Right lobe of liver (tissue), 6 donors: ENCODE measurements around the gene CPE. TPM values are rescaled to one million over a fixed set of nuclear protein-coding genes. Genes with fewer than 3 reads are reported as not detected.
"Not testable (repeated sequence)": the region's sequence is repeated elsewhere in the genome, so short reads cannot be mapped to it uniquely, and the experiment has no call there.

Experiments
- ATAC-seq, 4 donors: fragments of 200-7000 bp; cut with Tn5 transposase; one replicate each; pipeline ENCODE4 v1.9.1; 2020; ENCODE audit warnings: mild to moderate bottlenecking in 4 of 4, moderate library complexity in 4 of 4
- DNase-seq, 3 donors: peaks; one replicate each; pipeline ENCODE4 v3.0.0-alpha.2; 2020
- H3K27ac ChIP-seq, 3 donors: fragments of 200-600 bp; one replicate each; pipeline ENCODE4 v1.8.0; 2022
- H3K27me3 ChIP-seq, 2 donors: fragments of 200-600 bp; one replicate each; pipeline ENCODE4 v1.8.0; 2022
- H3K36me3 ChIP-seq, 4 donors: fragments of 200-600 bp; sonication (generic) in 1 of 4; one replicate each; pipeline versions ENCODE4 v1.5.1 to v1.8.0; 2017 to 2022; ENCODE audit warnings: control low read depth in 1 of 4
- H3K4me1 ChIP-seq, 4 donors: fragments of 200-600 bp; sonication (generic) in 1 of 4; one replicate each; pipeline versions ENCODE4 v1.5.1 to v1.8.0; 2017 to 2022; ENCODE audit warnings: control low read depth in 1 of 4
- H3K4me3 ChIP-seq, 3 donors: fragments of 200-600 bp; one replicate each; pipeline ENCODE4 v1.8.0; 2022
- H3K9me3 ChIP-seq, 4 donors: fragments of 200-600 bp; sonication (generic) in 1 of 4; one replicate each; pipeline versions ENCODE4 v1.5.1 to v1.8.0; 2017 to 2022; ENCODE audit warnings: control low read depth in 1 of 4
- CTCF ChIP-seq, 4 donors: fragments of 200-600 bp in 3 of 4; fragments of 450-650 bp in 1 of 4; IDR thresholded peaks; one replicate each; pipeline versions ENCODE4 v1.5.1 to v1.8.0; 2016 to 2022; ENCODE audit warnings: antibody characterized with exemption in 4 of 4, mild to moderate bottlenecking in 2 of 4
- POLR2A ChIP-seq: fragments of 450-650 bp; IDR thresholded peaks from one replicate; pipeline ENCODE4 v1.6.1; 2017; ENCODE audit warnings: antibody characterized with exemption, mild to moderate bottlenecking
- WGBS: methylation state at CpG from one replicate; pipeline ENCODE4 v1.1.6; 2018; ENCODE audit warnings: low coverage, low lambda C conversion rate; ENCODE audit not compliant: insufficient coverage; ENCODE audit errors: missing lambda C conversion rate; 5-methylcytosine and 5-hydroxymethylcytosine counted together
- intact Hi-C, 2 donors: fragments of 100-400 bp; cut with DNase I; formaldehyde crosslinking; loops; one replicate each; pipeline versions ENCODE4 v1.11.2 to v1.14.1; 2022
- total RNA-seq, 6 experiments: library from RNA; depleted of rRNA in 2 of 6; stranded (reverse); fragments of >200 nt in 2 of 6; fragmentation: NEBNext Ultra II Directional in 3 of 6; extraction: Animal tissue kit (Norgen Biotek cat#: 25700) in 3 of 6; gene quantifications; one replicate each; pipeline versions ENCODE4 v1.1.0 to v1.2.4, GENCODE V29; 2016 to 2023
- donor health status: DM: no; HTN: yes; CAD: no.
- donor health status: DM: no; HTN: no; CAD: no.
- donor health status: DM: no; HTN: no; CAD: no.
- donor health status: DM: no; HTN: yes; CAD: no.
- donor health status: DM: no; HTN: yes; CAD: no.

Gene CPE
- total RNA-seq, 6 experiments from 2014 or later = 4.2 to 17.3 (median 9.4) TPM

- TF ChIP-seq CTCF (IDR thresholded peaks at IDR 0.05) (no peak), POLR2A (no peak)
- H3K4me1 ChIP-seq = peaks cover 0 to 46% (median 12%) of the 10 kb centered on the region in 4 donors
- peak overlapping the region in 2 of 3 donors; percentile 86 to 93 for H3K4me3 ChIP-seq
- DNase-seq (no peak), ATAC-seq (no peak)
- peak overlapping the region in 1 of 3 donors; percentile 98 for H3K27ac ChIP-seq
- H3K9me3 ChIP-seq = no peaks in the 10 kb centered on the region
- intact Hi-C loops = no loop called here
- WGBS = 25% methylated on average over 10 of the region's 10 CpGs
- H3K27me3 ChIP-seq = no peaks in the 10 kb centered on the region
- peaks cover 0 to 34% (median 0%) of the 10 kb centered on the region in 4 donors for H3K36me3 ChIP-seq
These were observed 47.0 kb upstream of the CPE start for GRCh38 chr4:165331823-165332222.

GRCh38 chr4:165332502-165332901 lies 46.3 kb upstream of the CPE start:
- intact Hi-C loops = no loop called here
- ATAC-seq = no peak
- peaks cover 0 to 53% (median 13%) of the 10 kb centered on the region in 4 donors for H3K4me1 ChIP-seq
- TF ChIP-seq CTCF (IDR thresholded peaks at IDR 0.05) (no peak), POLR2A (no peak)
- H3K27me3 ChIP-seq = no peaks in the 10 kb centered on the region
- H3K4me3 ChIP-seq = peak overlapping the region in 1 of 3 donors; percentile 86
- peaks cover 0 to 40% (median 0%) of the 10 kb centered on the region in 4 donors for H3K36me3 ChIP-seq
- no peaks in the 10 kb centered on the region for H3K9me3 ChIP-seq
- DNase-seq = no peak
- WGBS = 18% methylated on average over 1 of the region's 1 CpG
- H3K27ac ChIP-seq = peak overlapping the region in 1 of 3 donors; percentile 98

- TF ChIP-seq CTCF (IDR thresholded peaks at IDR 0.05) = no peak
- no peak for TF ChIP-seq POLR2A
- peaks cover 0 to 52% (median 13%) of the 10 kb centered on the region in 4 donors for H3K4me1 ChIP-seq
- peak overlapping the region in 1 of 3 donors; percentile 6 for H3K27ac ChIP-seq
- 50% methylated on average over 3 of the region's 3 CpGs for WGBS
- H3K4me3 ChIP-seq = no peak overlapping the region
- H3K9me3 ChIP-seq = no peaks in the 10 kb centered on the region
- intact Hi-C loops = no loop called here
- ATAC-seq (peak; percentile 21 to 58 (median 52)), DNase-seq (no peak)
- H3K27me3 ChIP-seq = no peaks in the 10 kb centered on the region
- H3K36me3 ChIP-seq = peaks cover 0 to 67% (median 11%) of the 10 kb centered on the region in 4 donors
These were observed 43.6 kb upstream of the CPE start for GRCh38 chr4:165335163-165335703.

- Histone ChIP-seq H3K27ac (no peak overlapping the region), H3K27me3 (no peaks in the 10 kb centered on the region), H3K36me3 (peaks cover 0 to 82% (median 20%) of the 10 kb centered on the region in 4 donors), H3K4me1 (peaks cover 0 to 50% (median 13%) of the 10 kb centered on the region in 4 donors), H3K9me3 (no peaks in the 10 kb centered on the region), H3K4me3 (no peak overlapping the region)
- peak; percentile 17 to 53 (median 32) for ATAC-seq
- DNase-seq = no peak
- 37% methylated on average over 6 of the region's 6 CpGs for WGBS
- TF ChIP-seq POLR2A = no peak
- no peak for TF ChIP-seq CTCF (IDR thresholded peaks at IDR 0.05)
- intact Hi-C loops = no loop called here
These were observed 42.1 kb upstream of the CPE start for GRCh38 chr4:165336743-165337142.

- H3K27me3 ChIP-seq, H3K4me3 ChIP-seq, H3K27ac ChIP-seq, ATAC-seq, DNase-seq, H3K4me1 ChIP-seq, H3K9me3 ChIP-seq: not testable (repeated sequence)
- 94% methylated on average over 5 of the region's 5 CpGs for WGBS
- H3K36me3 ChIP-seq = peaks cover 0 to 59% (median 21%) of the 10 kb centered on the region in 4 donors
- intact Hi-C loops = loop anchor here in 1 of 2 donors (10.0 kb wide), 1 partner anchor 218 kb away; no protein-coding TSS in a partner anchor
These were observed 36.5 kb upstream of the CPE start for GRCh38 chr4:165342340-165342739.
